Peyer's patch (tissue), 4 donors: Measurements from ENCODE around the gene FYB1.

ENCODE experiments used
- CTCF ChIP-seq, 6 experiments: fragments of 450-650 bp in 4 of 6; fragments of 200-600 bp in 2 of 6; sonication (generic) in 1 of 6; IDR thresholded peaks; one replicate each; pipeline ENCODE4 v1.5.1; 2017 to 2019; ENCODE audit warnings: antibody characterized with exemption in 6 of 6, mild to moderate bottlenecking in 3 of 6, moderate library complexity in 1 of 6
- POLR2A ChIP-seq, 2 donors: fragments of 450-650 bp; IDR thresholded peaks; one replicate each; pipeline ENCODE4 v1.5.1; 2017; ENCODE audit warnings: antibody characterized with exemption in 2 of 2, mild to moderate bottlenecking in 2 of 2, moderate library complexity in 2 of 2

- no peak for TF ChIP-seq CTCF (IDR thresholded peaks at IDR 0.05)
- TF ChIP-seq POLR2A (IDR thresholded peaks at IDR 0.05) = no peak
Observed at GRCh38 chr5:39167972-39168342, 51.4 kb downstream of the FYB1 start.
